ENCODE measurements around the gene TMEM59L. TPM values are rescaled to one million over a fixed set of nuclear protein-coding genes. Genes with fewer than 3 reads are reported as not detected.
A peak's percentile ranks its signal among the peaks of the same experiment; 100 is the strongest.

The TMEM59L gene
- total and polyA plus RNA-seq, 2 donors from 2014 or later, result 1.5 to 5.9 TPM

GRCh38 chr19:18626906-18627305 is 14.2 kb downstream of the TMEM59L start:
- H3K9ac ChIP-seq (ENCODE audit: low read length in 3 of 3), result no peak overlapping the region
- H3K4me3 ChIP-seq (ENCODE audit: low read length in 3 of 3), result no peak overlapping the region
- no peaks in the 10 kb centered on the region for H3K36me3 ChIP-seq (ENCODE audit: control insufficient read depth in 2 of 3, insufficient read depth in 3 of 3, low read length in 3 of 3)
- TF ChIP-seq CTCF (IDR thresholded peaks at IDR 0.05; ENCODE audit: borderline replicate concordance, extremely low read depth, insufficient read depth), result no peak
- no peaks in the 10 kb centered on the region for H3K4me1 ChIP-seq (ENCODE audit: control insufficient read depth in 2 of 3, insufficient read depth in 2 of 3, low read depth in 1 of 3, low read length in 3 of 3)
- H3K9me3 ChIP-seq (ENCODE audit: control insufficient read depth in 2 of 3, insufficient read depth in 1 of 3, low read length in 3 of 3), result no peaks in the 10 kb centered on the region
- no peak overlapping the region for H3K27ac ChIP-seq (ENCODE audit: low read depth in 2 of 2, low read length in 2 of 2)
- DNase-seq (no peak), FAIRE-seq (no peak)
- H3K27me3 ChIP-seq (ENCODE audit: control insufficient read depth, insufficient read depth, low read length), result no peaks in the 10 kb centered on the region
- intact Hi-C loops (cut with DNase I), result no loop called here

- intact Hi-C loops (cut with DNase I), result no loop called here
- H3K27me3 ChIP-seq (ENCODE audit: control insufficient read depth, insufficient read depth, low read length), result no peaks in the 10 kb centered on the region
- no peak overlapping the region for H3K27ac ChIP-seq (ENCODE audit: low read depth in 2 of 2, low read length in 2 of 2)
- no peaks in the 10 kb centered on the region for H3K36me3 ChIP-seq (ENCODE audit: control insufficient read depth in 2 of 3, insufficient read depth in 3 of 3, low read length in 3 of 3)
- no peaks in the 10 kb centered on the region for H3K9me3 ChIP-seq (ENCODE audit: control insufficient read depth in 2 of 3, insufficient read depth in 1 of 3, low read length in 3 of 3)
- H3K4me1 ChIP-seq (ENCODE audit: control insufficient read depth in 2 of 3, insufficient read depth in 2 of 3, low read depth in 1 of 3, low read length in 3 of 3), result no peaks in the 10 kb centered on the region
- no peak for TF ChIP-seq CTCF (IDR thresholded peaks at IDR 0.05; ENCODE audit: borderline replicate concordance, extremely low read depth, insufficient read depth)
- H3K9ac ChIP-seq (ENCODE audit: low read length in 3 of 3), result no peak overlapping the region
- no peak for FAIRE-seq
- H3K4me3 ChIP-seq (ENCODE audit: low read length in 3 of 3), result no peak overlapping the region
- DNase-seq, result peak in 1 of 5 donors; percentile 87
Observed at GRCh38 chr19:18629166-18630088, 16.8 kb downstream of the TMEM59L start.

GRCh38 chr19:18633321-18633720 is 20.7 kb downstream of the TMEM59L start:
- no peaks in the 10 kb centered on the region for H3K36me3 ChIP-seq (ENCODE audit: control insufficient read depth in 2 of 3, insufficient read depth in 3 of 3, low read length in 3 of 3)
- intact Hi-C loops (cut with DNase I), result no loop called here
- DNase-seq (peak in 4 of 5 donors; percentile 39 to 70 (median 42)), FAIRE-seq (no peak)
- H3K9me3 ChIP-seq (ENCODE audit: control insufficient read depth in 2 of 3, insufficient read depth in 1 of 3, low read length in 3 of 3), result no peaks in the 10 kb centered on the region
- no peaks in the 10 kb centered on the region for H3K27me3 ChIP-seq (ENCODE audit: control insufficient read depth, insufficient read depth, low read length)
- no peak overlapping the region for H3K9ac ChIP-seq (ENCODE audit: low read length in 3 of 3)
- no peak overlapping the region for H3K27ac ChIP-seq (ENCODE audit: low read depth in 2 of 2, low read length in 2 of 2)
- no peak overlapping the region for H3K4me3 ChIP-seq (ENCODE audit: low read length in 3 of 3)
- peaks cover 0 to 7% (median 0%) of the 10 kb centered on the region in 3 donors for H3K4me1 ChIP-seq (ENCODE audit: control insufficient read depth in 2 of 3, insufficient read depth in 2 of 3, low read depth in 1 of 3, low read length in 3 of 3)
- TF ChIP-seq CTCF (IDR thresholded peaks at IDR 0.05; ENCODE audit: borderline replicate concordance, extremely low read depth, insufficient read depth), result no peak

All from kidney (tissue), 14 donors.